Sigmoid colon (tissue), 4 donors: ENCODE measurements around the gene MLLT10.

Experiments
- CTCF ChIP-seq, 4 experiments: fragments of 450-650 bp in 3 of 4; fragments of 200-600 bp in 1 of 4; IDR thresholded peaks; one replicate each; pipeline ENCODE4 v1.5.1; 2016 to 2019; ENCODE audit warnings: antibody characterized with exemption in 4 of 4, mild to moderate bottlenecking in 3 of 4, moderate library complexity in 2 of 4
- EP300 ChIP-seq, 4 donors: sonication (generic); formaldehyde crosslinking; IDR thresholded peaks; one replicate each; pipeline ENCODE4 v1.6.1; 2017; ENCODE audit warnings: antibody characterized with exemption in 4 of 4

GRCh38 chr10:21681156-21681555 is 147.1 kb downstream of the MLLT10 start:
- no peak for TF ChIP-seq CTCF (IDR thresholded peaks at IDR 0.05)
- no peak for TF ChIP-seq EP300 (IDR thresholded peaks at IDR 0.05)
